Keratinocyte (primary cell): ENCODE data around the gene QRSL1. TPM values are rescaled to one million over a fixed set of nuclear protein-coding genes. Genes with fewer than 3 reads are reported as not detected.

Source experiments
- DNase-seq: peaks from one replicate; pipeline ENCODE4 v3.0.0-alpha.2; 2011; ENCODE audit warnings: low read depth, missing footprints, low spot score
- FAIRE-seq: peaks from 2 replicates; lab custom pipeline; 2011; peaks lifted over from hg19 to GRCh38; lab: Jason Lieb, UNC
- H2AFZ ChIP-seq: 2 replicates; pipeline ENCODE4 v1.6.0; 2012; ENCODE audit warnings: low read length, control low read depth, inconsistent platforms; ENCODE audit not compliant: control insufficient read depth
- H3K27ac ChIP-seq: 2 replicates; pipeline ENCODE4 v1.5.1; 2011; ENCODE audit warnings: low read length; ENCODE audit not compliant: control insufficient read depth, insufficient read depth
- H3K27me3 ChIP-seq: 3 replicates; pipeline ENCODE4 v1.6.0; 2011; ENCODE audit warnings: low read length; ENCODE audit not compliant: control insufficient read depth, insufficient read depth; ENCODE audit errors: extremely low read depth
- H3K36me3 ChIP-seq, 2 experiments: 2 replicates in 1 of 2; 3 replicates in 1 of 2; pipeline ENCODE4 v1.5.1; 2011; ENCODE audit warnings: low read length in 2 of 2, mild to moderate bottlenecking in 1 of 2; ENCODE audit not compliant: control insufficient read depth in 2 of 2, insufficient read depth in 2 of 2; ENCODE audit errors: extremely low read depth in 1 of 2
- H3K4me1 ChIP-seq: 3 replicates; pipeline ENCODE4 v1.5.1; 2011; ENCODE audit warnings: low read length; ENCODE audit not compliant: control insufficient read depth, insufficient read depth; ENCODE audit errors: extremely low read depth
- H3K4me2 ChIP-seq: 3 replicates; pipeline ENCODE4 v1.6.0; 2011; ENCODE audit warnings: low read depth, low read length; ENCODE audit not compliant: control insufficient read depth, insufficient read depth; ENCODE audit errors: extremely low read depth
- H3K4me3 ChIP-seq, 3 experiments: fragments of 200-600 bp in 1 of 3; sonication (generic) in 1 of 3; 2 replicates in 2 of 3; 3 replicates in 1 of 3; pipeline ENCODE4 v1.5.1; 2011 to 2016; ENCODE audit warnings: low read length in 3 of 3, mild to moderate bottlenecking in 3 of 3, control low read depth in 2 of 3, inconsistent platforms in 1 of 3, low read depth in 1 of 3, mixed read lengths in 1 of 3, mixed run types in 1 of 3, moderate library complexity in 1 of 3; ENCODE audit not compliant: control insufficient read depth in 2 of 3, insufficient read depth in 2 of 3; ENCODE audit errors: extremely low read depth in 1 of 3
- H3K79me2 ChIP-seq: 2 replicates; pipeline ENCODE4 v1.6.0; 2012; ENCODE audit warnings: low read length; ENCODE audit not compliant: control insufficient read depth, insufficient read depth
- H3K9ac ChIP-seq: 3 replicates; pipeline ENCODE4 v1.6.0; 2011; ENCODE audit warnings: low read length; ENCODE audit not compliant: control insufficient read depth, insufficient read depth; ENCODE audit errors: extremely low read depth
- H3K9me1 ChIP-seq: 3 replicates; pipeline ENCODE4 v1.6.0; 2011; ENCODE audit warnings: low read length; ENCODE audit not compliant: control insufficient read depth, insufficient read depth; ENCODE audit errors: extremely low read depth
- H3K9me3 ChIP-seq: 2 replicates; pipeline ENCODE4 v1.5.1; 2012; ENCODE audit warnings: low read depth, low read length; ENCODE audit not compliant: control insufficient read depth
- H4K20me1 ChIP-seq: 3 replicates; pipeline ENCODE4 v1.6.0; 2011; ENCODE audit warnings: low read length; ENCODE audit not compliant: control insufficient read depth, insufficient read depth; ENCODE audit errors: extremely low read depth
- EZH2 ChIP-seq: IDR thresholded peaks from one replicate; pipeline ENCODE4 v1.6.1; 2012; ENCODE audit warnings: inconsistent platforms, mild to moderate bottlenecking, low read length, moderate library complexity
- dilution Hi-C: fragments of 300-500 bp; cut with MboI; formaldehyde crosslinking; loops from one replicate; pipeline ENCODE4 v1.7.0; 2020; ENCODE audit warnings: low sequenced_read_pairs; ENCODE audit not compliant: extremely low pct_ligation_motif_present
- polyA plus RNA-seq, 5 experiments: library from polyadenylated mRNA; depleted of rRNA in 3 of 5; stranded (reverse) in 3 of 5; stranded (forward) in 1 of 5; unstranded in 1 of 5; fragments of >200 nt; gene quantifications; 1 replicate in 1 of 5; 2 replicates in 3 of 5; 3 replicates in 1 of 5; pipeline versions ENCODE4 v1.2.1 to v1.2.3, GENCODE V29; 2011 to 2012; ENCODE audit warnings: missing spikeins in 2 of 5, low read depth in 1 of 5, low replicate concordance in 1 of 5
- TF ChIP-seq, protein P1 (sequence below), 3 experiments: IDR thresholded peaks in 1 of 3; conservative IDR thresholded peaks in 1 of 3; optimal IDR thresholded peaks in 1 of 3; 2 replicates in 2 of 3; 3 replicates in 1 of 3; pipeline versions ENCODE3 to v1.5.1; 2011; ENCODE audit warnings: low read length in 3 of 3, mild to moderate bottlenecking in 3 of 3, moderate library complexity in 2 of 3, control low read depth in 1 of 3, inconsistent platforms in 1 of 3; ENCODE audit not compliant: insufficient read depth in 2 of 3; ENCODE audit errors: extremely low read depth in 1 of 3

QRSL1 gene
- polyA plus RNA-seq, 1 donor (not counting 4 experiments of a cell fraction or from before 2014, with no cell fraction given): 14.6 TPM

DNA sequence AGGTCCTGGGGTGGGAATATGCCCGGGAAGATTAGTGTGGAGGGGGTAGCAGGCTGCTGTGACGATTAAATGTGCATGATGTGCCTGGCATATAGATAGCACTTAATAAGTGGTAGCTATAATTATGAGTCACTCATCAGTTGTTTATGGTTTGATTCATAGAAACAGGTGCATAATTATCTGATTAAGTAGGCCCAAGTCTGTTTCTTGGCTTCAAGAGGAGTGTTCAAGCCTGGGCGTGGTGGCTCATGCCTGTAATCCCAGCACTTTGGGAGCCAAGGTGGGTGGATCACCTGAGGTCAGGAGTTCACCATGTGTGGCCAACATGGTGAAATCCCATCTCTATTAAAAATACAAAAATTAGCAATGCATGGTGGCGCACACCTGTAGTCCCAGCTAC is 74.9 kb downstream of the QRSL1 start:
- Histone ChIP-seq H3K9me3 (no peaks in the 10 kb centered on the region), H3K27me3 (no peaks in the 10 kb centered on the region), H3K4me3 (no peak overlapping the region), H3K9ac (no peak overlapping the region), H3K4me2 (no peak overlapping the region), H3K27ac (no peak overlapping the region), H2AFZ (no peak overlapping the region), H4K20me1 (no peaks in the 10 kb centered on the region), H3K4me1 (no peaks in the 10 kb centered on the region), H3K9me1 (no peaks in the 10 kb centered on the region), H3K79me2 (no peaks in the 10 kb centered on the region), H3K36me3 (no peaks in the 10 kb centered on the region)
- dilution Hi-C loops: no loop called here
- TF ChIP-seq, protein P1, sequence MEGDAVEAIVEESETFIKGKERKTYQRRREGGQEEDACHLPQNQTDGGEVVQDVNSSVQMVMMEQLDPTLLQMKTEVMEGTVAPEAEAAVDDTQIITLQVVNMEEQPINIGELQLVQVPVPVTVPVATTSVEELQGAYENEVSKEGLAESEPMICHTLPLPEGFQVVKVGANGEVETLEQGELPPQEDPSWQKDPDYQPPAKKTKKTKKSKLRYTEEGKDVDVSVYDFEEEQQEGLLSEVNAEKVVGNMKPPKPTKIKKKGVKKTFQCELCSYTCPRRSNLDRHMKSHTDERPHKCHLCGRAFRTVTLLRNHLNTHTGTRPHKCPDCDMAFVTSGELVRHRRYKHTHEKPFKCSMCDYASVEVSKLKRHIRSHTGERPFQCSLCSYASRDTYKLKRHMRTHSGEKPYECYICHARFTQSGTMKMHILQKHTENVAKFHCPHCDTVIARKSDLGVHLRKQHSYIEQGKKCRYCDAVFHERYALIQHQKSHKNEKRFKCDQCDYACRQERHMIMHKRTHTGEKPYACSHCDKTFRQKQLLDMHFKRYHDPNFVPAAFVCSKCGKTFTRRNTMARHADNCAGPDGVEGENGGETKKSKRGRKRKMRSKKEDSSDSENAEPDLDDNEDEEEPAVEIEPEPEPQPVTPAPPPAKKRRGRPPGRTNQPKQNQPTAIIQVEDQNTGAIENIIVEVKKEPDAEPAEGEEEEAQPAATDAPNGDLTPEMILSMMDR (optimal IDR thresholded peaks at IDR 0.05 in 1 of 3, IDR thresholded peaks at IDR 0.05 in 1 of 3, conservative IDR thresholded peaks at IDR 0.05 in 1 of 3; ENCODE audit: extremely low read depth in 1 of 3, insufficient read depth in 2 of 3, low read length in 3 of 3): no peak
- no peak for TF ChIP-seq EZH2
- DNase-seq: no peak
- FAIRE-seq: no peak

DNA sequence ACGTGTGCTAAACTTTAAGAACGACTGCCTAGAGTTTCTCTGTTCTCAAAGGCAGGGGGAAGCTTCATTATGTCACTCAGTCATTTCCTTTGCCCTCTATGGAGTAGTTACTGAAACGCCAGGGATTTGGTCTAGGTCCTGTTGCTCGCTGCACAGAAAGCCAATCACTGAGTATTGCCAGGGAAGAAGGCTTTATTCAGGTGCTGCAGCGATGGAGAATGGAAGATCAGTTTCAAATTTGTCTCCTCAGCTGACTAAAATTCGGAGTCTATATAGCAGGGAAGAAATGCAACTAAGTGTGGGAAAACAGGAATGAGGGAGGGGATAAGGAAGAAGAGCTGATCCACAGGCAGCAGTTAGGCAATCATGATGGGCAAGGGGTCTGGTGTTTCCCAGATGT is 75.8 kb downstream of the QRSL1 start:
- no peak overlapping the region for H3K4me3 ChIP-seq
- H2AFZ ChIP-seq: no peak overlapping the region
- TF ChIP-seq, protein P1 (optimal IDR thresholded peaks at IDR 0.05 in 1 of 3, IDR thresholded peaks at IDR 0.05 in 1 of 3, conservative IDR thresholded peaks at IDR 0.05 in 1 of 3; ENCODE audit: extremely low read depth in 1 of 3, insufficient read depth in 2 of 3, low read length in 3 of 3): no peak
- TF ChIP-seq EZH2: no peak
- no peaks in the 10 kb centered on the region for H3K9me3 ChIP-seq
- no peaks in the 10 kb centered on the region for H3K36me3 ChIP-seq
- no peaks in the 10 kb centered on the region for H4K20me1 ChIP-seq
- no peak overlapping the region for H3K9ac ChIP-seq
- dilution Hi-C loops: no loop called here
- no peaks in the 10 kb centered on the region for H3K9me1 ChIP-seq
- no peaks in the 10 kb centered on the region for H3K27me3 ChIP-seq
- no peak overlapping the region for H3K4me2 ChIP-seq
- H3K4me1 ChIP-seq: no peaks in the 10 kb centered on the region
- H3K79me2 ChIP-seq: no peaks in the 10 kb centered on the region
- no peak for FAIRE-seq
- DNase-seq: no peak
- H3K27ac ChIP-seq: no peak overlapping the region
